Kasumi-1 (cell line): ENCODE data around the gene IMMT.
A peak's percentile ranks its signal among the peaks of the same experiment; 100 is the strongest.
"Not testable (repeated sequence)": the region's sequence is repeated elsewhere in the genome, so short reads cannot be mapped to it uniquely, and the experiment has no call there.

ENCODE experiments used
- DNase-seq, 2 experiments: peaks; one replicate each; lab custom pipeline; 2025; lab: John Stamatoyannopoulos, UW

IMMT gene

DNA sequence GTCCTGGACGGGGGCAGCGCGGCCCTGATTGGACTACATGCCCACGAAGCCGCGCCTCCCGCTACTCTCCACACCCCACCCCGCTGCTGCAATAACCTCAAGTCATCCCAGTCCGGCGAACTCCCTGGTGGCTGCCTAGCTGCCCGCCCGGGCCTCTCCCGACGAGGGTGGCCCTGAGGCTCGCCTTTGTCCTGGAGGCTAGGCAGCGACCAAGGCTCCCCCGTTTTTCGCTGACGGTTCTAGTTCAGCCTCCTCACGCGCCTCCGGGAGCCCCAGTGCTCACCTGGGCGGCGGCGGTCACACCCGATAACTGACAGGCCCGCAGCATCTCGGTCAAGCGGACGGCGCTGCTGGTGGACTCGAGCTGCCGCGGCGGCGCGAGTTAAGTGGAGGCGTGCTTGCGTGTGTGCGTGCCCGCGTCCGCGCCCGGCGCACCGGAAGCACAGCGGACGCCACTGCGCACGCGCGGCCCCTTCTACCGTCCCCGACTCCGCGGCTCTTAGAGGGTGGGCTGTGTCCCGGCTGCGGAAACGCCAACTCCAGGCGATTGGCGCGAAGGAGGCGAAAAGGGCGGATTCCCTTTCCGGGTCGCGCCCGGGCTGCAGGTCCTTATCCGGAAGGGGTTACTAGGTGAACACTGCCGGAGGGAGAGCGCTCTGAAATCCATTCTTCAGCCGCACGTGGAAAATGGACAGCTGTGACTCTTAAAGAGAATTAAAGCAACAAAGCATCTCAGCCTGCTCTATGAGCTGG lies at the start of gene IMMT:
Gene IMMT, minus strand, starts transcription at position 408 of the 753 bp plus-strand sequence. Its CDS starts 80 bp downstream, at position 328.
- peak; percentile 95 for DNase-seq

DNA sequence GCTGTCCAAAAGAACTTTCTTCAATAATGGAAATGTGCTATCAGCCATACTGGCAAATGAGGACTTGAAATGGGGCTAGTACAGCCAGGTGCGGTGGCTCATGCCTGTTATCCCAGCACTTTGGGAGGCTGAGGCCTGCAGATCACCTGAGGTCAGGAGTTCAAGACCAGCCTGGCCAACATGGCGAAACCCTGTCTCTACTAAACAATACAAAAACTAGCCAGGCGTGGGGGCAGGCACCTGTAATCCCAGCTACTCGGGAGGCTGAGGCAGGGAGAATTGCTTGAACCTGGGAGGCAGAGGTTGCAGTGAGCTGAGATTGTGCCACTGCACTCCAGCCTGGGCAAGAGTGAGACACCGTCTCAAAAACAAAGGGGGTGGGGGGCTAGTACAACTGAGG lies 49.5 kb upstream of the IMMT start:
- DNase-seq: not testable (repeated sequence)

DNA sequence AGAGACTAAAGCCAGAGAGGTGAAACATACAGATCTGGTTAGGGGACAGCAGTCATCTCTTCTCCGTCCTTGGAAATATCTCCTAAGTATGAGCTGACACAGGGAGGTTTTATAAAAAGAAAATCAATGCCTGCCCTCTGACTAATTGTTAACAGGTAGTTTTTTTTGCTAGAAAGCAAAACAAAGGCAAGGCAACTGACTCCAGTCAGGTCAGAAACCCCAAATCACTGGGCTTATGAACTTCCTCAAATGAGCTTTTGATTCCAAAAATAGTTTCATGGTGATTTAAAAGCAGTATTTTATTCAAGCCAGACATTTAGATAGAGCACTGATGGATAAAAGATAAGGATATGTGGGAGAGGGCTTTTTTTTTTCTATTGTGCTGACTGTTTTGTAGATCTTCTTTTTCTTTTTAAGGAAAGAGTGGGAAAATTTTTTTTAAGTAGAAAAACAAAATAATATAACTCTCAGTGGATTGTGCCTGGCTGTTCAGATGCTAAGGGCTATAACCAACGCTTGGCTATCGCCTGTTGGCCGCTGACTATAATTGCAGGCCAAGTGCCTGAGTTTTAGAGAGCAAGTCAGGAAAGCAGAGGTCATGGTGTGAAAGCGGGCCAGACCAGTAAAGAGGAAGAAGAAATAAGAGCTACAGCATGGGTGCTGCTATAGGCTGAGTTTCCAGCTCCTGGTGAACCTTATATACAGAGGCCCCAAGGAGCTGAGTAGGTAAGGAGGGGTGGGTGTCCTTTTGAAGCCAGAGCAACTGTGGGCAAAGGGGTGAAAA lies 48.9 kb upstream of the IMMT start:
- peak; percentile 27 to 54 for DNase-seq

DNA sequence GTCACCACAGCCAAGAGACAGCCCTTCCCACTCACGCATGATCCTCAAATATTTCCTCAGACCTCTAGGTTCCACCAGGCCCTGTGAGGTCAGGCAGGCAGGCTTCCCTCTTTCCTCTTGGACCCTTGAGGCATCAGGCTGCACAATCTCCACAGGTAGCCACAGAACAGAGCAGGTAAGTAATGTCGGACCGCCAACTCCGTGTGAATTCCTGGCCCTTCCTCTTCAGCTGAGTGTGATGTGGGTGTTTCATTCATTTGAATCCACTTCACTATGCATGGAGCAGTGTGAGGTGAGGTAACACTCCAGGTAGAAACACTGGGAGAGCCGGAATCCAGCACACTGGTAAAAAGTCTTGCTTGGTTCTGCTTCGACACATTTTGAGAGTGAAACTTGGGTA lies 48.0 kb upstream of the IMMT start:
- no peak for DNase-seq

DNA sequence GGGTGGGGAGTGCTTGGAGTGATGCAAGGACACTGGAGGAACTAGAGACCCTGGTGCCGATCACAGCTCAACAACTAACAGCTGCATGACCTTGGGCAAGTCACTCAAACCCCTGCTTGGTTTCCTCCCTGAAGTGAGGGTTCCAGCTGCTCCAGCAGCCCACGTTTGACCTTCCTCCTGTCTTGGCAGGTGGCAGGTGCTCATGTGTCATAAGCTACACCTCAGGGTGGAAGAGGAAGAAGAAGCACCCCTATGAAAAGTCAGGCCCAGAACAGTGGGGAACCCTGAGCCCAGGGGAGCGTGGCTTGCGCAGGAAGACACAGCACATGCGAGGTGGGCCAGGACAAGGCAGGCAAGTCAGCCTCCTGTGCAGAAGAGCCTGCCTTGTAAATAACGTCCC lies 46.3 kb upstream of the IMMT start:
- DNase-seq: no peak

DNA sequence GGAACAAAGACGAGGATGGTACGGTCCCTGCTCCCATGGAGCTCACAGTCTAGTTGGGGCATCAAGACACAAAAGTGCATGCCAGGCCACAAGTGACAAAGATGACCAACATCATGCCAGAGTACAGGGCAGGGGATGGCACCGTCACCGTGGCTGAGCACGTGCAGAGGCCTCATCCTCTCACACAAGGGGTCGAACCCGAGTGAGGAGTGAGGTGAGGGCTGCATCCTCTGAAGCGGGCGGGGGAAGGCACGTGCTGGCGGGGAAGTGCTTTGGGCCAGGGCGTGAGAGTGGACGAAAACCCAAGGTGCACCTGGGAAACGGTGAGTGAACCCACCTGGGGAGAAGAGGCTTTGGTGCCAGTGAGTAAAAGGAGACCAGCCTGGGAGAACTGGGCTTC lies 45.0 kb upstream of the IMMT start:
- no peak for DNase-seq

DNA sequence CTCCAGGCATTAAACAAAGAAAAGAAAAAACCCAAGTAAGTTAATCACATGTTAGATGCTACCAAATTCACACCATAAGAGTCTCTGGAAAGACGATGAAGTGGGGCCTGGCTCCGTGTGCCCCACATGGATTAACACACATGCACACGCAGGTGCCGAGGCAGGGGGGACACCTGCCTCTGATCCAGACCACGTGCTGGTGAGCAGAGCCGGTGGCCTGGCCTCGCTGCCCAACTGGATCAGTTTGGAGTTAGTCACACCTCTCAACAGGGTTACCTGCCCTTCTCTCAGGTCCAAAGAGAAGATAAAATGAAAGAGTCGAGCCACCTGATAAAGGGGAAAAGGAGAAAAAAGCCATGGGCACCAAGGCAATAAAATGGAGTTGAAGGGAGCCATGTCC lies 44.5 kb upstream of the IMMT start:
- DNase-seq: no peak

DNA sequence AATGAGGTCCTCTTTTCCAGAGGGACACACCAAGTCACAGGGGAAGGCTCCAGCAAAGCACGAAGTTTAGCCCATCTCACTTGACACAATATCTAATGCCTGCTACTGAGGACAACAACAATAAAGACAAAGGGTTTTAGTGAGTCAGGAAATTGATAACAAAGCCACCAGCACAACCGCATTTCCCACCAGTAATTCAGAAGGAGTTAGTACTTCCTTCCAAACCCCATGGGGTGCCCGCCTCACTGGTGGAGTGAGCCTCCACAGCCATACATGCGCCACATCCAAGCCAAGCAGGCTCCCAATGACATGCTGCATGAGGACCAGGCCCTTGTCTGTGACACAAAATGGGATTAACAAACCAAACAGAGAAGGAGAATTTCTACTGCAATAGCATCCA lies 44.1 kb upstream of the IMMT start:
- DNase-seq: no peak

DNA sequence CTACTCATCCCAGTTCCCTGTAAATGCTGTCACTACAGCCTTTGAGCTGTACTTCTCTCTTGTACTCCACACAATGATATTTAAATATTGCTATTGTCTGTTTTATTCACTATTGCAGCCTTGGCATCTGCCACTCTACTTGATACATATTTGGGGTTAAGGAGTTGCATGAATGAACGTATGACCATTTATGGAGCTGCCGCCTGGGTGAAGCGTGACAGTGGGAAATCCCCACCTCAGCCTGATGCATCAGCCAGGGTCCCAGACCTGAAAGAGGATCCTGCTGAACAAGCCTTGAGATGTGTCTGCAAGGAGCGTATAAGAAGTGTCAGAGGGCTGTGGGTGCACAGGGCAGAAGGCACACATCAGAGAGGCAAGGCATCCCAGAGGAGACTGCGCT lies 43.1 kb upstream of the IMMT start:
- no peak for DNase-seq

DNA sequence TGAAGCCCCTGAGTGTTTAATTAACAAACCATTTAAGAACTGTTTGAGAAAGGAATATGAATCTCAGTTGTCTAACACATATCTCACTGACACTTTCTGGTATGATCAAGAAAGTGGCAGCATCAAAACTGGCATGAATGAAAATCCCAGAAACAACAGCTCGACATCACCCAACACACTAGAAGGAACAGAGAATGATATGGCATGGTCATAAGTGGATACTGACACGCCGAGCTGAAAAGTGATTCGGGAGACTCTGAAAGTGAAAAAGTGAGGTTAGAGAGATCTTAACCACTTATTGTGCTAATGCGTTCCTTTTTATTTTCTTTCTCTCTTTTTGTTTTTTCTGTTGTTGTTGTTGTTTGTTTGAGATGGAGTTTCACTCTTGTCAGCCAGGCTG lies 41.9 kb upstream of the IMMT start:
- no peak for DNase-seq

DNA sequence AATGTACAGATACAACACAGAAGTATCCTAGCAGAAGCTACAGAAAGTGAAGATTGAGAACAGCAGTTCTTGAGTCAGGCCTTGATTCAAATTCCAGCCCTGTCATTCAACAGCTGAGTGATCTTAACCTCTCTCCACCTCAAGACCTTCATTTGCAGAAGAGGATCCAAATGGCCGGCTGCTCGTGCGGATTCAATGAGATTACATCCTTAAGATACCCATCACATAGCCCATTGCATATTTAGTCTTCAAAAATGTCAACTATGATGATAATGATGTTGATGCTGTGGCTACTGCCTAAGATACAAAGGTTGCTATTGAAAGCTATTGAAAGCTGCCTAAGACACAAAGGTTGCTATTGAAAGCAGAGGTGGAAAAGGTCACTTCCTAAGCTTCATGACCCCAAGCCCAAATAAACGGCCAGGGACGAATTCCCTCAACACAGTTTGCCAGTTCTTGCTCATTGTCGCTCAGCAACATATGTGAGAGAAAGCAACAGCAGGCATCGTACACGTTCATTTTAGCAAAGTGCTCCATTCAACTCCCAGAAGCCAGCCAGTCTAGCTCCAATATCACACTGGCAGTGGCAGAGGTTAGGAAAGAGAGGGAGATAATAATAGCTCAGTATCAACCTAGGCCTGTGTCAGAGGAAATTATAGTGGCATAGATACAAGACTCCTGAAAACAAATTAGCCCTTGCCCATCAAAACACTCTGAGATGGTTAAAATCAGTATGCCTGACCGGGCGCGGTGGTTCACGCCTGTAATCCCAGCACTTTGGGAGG lies 40.1 kb upstream of the IMMT start:
- DNase-seq: no peak

DNA sequence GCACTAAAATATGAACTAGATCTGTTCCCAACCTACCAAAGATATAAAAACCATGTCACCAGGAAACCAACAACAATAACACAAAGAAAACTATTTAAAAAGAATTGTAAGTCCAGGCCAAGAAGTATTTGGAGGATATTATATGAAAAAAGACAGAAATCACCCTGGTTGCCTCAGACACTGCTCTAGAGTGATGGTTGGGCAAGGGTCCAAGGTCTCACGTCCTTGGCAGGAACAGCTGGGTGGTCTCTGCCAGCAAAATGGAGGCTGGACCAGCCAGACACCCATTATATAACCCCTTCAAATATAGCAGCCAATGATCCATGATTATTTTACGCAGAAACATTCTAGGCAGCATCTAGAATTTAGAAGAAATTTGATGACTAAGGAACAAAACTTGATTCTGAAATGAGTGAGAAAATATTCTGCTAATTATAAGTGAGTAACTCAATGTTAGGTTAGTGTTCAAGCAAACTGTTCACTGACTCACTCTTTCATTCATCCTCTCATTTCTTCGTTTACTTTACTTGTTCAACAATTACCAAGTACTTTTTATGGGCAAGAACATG lies 39.4 kb upstream of the IMMT start:
- DNase-seq: no peak

DNA sequence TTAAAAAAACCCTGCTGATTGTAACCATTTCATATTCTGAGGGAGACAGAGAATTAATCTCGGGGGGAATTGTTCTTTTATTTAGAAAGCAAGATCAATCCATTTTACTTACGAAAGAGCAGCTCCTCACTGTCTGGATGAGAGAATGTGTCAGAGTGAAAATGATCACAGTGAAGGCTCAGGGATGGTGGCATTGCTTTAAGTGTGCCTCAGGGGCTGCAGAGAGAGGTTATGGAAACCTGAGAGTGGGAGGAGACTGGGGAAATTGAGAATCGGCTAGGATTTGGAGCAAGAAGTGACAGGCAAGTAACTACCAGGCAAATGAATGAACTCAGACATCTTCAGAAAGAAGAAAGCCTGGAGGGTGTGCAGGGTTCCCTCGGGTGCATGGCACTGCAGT lies 38.2 kb upstream of the IMMT start:
- no peak for DNase-seq

DNA sequence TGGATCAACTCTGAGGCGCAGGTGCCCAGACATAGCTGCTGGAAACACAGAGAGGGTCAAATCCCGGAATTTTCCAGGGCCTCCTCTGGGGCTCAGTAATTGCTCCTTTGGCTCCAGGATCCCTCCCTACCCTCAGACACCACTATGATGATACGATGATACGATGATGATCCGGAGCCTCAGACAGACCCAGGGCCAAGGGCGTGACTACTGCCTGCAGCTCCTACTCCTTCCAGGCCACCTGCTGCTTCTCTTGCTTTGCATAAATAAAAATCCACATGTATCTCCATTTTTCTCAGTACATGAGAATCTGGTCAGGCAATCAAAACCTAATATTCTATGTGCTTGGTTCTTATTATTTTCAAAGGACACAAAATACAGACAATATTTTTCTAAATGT lies 37.6 kb upstream of the IMMT start:
- no peak for DNase-seq

DNA sequence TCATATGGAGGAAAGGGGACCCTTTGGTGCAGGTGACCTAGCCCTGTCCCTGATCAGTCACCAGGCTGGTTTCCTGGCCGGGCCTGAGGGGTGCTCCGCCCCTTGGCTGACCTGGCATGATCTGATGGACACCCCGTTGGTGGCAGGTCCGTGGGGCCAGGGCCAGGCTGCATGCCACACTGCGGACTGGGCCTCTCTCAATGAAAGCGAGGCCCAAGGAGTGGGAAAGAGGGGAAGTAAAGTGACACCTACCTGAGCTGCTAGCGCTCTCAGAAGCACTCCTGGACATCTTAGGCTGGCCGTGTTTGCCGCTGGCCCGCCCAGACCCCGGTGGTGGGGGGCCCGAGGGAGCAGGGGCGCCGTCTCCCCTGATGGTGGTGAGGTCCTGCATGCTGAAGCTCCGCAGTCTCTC lies 37.1 kb upstream of the IMMT start:
- no peak for DNase-seq

DNA sequence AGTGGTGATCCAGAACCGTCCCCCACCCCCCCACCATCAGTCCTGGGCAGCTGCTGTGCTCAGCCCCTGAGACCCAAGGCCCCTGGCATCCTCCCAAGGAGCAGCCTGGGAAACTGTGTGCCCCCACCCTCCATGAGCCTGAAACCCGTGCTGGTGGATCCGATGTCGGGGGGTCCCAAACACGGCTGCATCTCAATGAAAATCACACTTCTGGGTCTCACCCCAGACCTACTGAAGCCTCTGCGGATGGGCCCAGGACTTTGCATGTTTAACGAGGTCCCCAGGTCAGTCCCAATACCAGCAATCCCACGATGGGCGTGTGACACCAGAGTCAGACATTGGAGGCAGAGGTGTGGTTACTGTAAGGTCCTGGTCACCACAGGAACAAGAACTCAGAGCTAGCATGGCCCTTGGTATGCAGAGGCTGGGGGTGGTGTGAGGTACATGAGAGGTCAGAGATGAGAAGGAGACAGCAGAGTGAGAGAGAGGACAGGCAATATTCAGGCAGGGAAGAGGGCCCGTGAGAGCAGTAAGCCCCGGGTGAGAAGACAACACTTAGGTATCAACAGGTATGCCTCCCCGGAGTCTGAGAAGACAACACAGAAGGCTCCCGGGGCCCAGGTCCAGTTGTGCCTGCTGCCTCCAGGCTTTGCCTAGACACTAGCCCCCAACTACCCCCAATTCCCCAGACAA lies 36.6 kb upstream of the IMMT start:
- no peak for DNase-seq

DNA sequence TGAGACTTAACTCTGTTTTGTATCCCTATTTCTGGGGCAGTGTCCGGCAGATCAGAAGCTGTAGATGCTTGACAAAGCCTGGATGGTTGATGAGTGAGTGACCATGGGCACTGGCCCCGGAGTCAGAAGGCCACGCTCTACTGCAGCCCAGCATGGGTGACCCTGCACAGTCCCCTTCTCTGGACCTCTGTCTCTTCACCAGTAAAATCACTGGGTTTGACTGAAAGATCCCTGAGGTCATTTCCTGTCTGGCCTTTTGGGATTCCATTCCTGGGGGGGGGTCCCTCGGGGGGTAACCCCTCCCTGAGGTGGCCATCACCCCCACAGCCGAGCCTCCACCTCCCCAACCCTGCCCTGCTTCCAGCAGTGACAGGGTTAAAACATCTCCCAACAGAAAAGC lies 35.7 kb upstream of the IMMT start:
- no peak for DNase-seq

DNA sequence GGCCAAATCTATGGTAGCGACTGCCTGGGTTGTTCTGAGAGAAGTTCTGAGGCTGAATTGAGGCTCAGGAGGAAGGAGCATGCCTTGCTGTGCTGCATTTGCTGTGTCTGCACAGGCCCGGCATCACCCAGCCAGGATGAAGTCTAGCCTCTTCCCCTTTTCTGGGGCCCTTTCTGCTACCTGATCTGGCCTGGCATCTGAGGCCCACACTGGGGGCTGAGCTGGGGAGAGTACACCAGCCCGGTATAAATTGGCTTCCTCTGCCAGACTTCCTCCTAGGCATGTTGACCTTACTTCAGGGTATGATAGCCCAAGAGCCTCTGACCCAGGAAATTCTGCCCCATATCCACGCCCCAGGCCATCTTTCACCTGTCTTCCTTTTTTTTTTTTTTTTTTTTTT lies 34.0 kb upstream of the IMMT start:
- peak; percentile 80 to 88 for DNase-seq

DNA sequence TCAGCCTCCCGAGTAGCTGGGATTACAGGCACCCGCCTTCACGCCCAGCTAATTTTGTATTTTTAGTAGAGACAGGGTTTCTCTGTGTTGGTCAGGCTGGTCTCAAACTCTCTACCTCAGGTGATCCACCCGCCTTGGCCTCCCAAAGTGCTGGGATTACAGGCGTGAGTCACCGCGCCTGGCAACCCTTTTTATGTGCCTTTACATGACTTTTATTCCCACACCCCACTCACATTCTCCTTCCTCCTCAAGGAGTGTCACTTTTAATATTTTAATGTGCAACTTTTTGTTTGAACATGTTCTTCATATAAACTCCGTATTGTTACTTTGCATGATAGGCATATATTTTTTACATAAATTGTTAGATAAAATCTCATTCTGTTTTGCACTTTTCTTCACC lies 33.3 kb upstream of the IMMT start:
- DNase-seq: not testable (repeated sequence)

DNA sequence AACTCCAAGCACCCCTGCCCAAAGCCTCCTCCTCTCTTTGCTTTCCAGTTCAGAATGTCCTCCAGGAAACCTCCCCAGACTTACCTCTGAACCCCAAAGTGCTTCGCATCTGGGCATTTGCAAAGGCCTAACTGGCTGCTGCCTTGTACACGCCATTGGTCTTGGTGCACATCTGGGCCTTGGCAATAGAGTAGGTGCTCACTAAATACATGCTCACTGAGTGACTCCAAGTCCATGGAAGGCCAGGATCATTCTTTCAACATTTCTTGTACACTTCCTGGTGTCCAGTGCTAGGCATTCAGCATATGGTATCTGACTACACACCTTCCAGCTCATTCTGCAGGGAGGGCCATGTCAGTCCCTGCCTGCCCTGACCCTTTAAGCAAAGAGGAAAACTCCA lies 32.4 kb upstream of the IMMT start:
- no peak for DNase-seq

DNA sequence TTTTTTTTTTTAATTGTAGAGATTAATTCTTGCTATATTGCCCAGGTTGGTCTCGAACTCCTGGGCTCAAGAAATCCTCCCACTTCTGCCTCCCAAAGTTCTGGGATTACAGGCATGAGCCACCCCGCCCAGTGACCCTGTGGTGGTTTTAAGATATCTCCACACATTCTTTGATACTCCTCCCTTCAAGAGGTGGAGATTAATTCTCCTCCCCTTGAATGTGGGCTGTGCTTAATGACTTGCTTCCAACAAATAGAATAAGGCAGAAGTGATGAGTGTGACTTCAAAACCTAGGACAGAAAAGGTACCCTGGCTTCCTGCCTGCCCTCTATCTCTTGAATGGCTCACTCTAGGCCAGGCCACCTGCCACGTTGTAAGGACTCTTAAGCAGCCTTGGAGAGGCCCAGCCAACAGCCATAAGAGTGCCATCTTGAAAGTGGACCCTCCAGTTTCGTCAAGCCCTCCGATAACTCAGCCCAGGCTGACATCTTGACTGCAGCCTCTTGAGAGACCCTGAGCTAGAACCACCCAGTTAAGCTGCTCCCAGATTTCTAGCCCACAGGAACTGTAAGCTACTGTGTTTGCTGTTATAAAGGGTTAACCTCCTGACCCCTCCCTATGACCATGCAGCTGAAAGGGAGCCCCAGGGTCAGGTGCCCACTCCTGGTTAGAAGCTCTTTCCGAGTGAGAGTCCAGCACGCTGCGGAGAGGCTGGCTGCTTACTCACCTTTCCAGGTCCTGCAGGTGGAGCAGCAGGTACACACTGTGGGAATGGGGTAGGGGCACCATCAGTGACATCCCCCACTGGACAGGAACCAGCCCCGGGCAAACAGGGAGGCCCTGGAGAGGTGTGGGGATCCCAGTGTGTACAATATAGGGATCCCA lies 31.6 kb upstream of the IMMT start:
- DNase-seq: no peak
